HG03378 (cell line): ENCODE data around the gene UPK1A.

ENCODE experiments used
- ATAC-seq: cut with Tn5 transposase; IDR thresholded peaks from one replicate; pipeline ENCODE4 v1.9.1; 2021; ENCODE audit warnings: mild to moderate bottlenecking, moderate library complexity; ENCODE audit not compliant: unreplicated experiment

Gene UPK1A

GRCh38 chr19:35666251-35666913 lies at the start of gene UPK1A:
Gene UPK1A, plus strand, starts transcription at chr19:35666517. Its CDS starts 296 bp downstream, at chr19:35666813.
- ATAC-seq, result no peak

GRCh38 chr19:35618857-35619256 lies 47.5 kb upstream of the UPK1A start:
- no peak for ATAC-seq

- ATAC-seq, result no peak
These were observed 46.9 kb upstream of the UPK1A start for GRCh38 chr19:35619290-35619923.

GRCh38 chr19:35620001-35620400 lies 46.3 kb upstream of the UPK1A start:
- ATAC-seq, result no peak

GRCh38 chr19:35621708-35622107 lies 44.6 kb upstream of the UPK1A start:
- ATAC-seq, result no peak

GRCh38 chr19:35622750-35623149 lies 43.6 kb upstream of the UPK1A start:
- ATAC-seq, result no peak

GRCh38 chr19:35623327-35624010 lies 42.8 kb upstream of the UPK1A start:
- ATAC-seq, result no peak

GRCh38 chr19:35628264-35628564 lies 38.1 kb upstream of the UPK1A start:
- ATAC-seq, result no peak

GRCh38 chr19:35628565-35629331 lies 37.6 kb upstream of the UPK1A start, which contains the start of gene RBM42:
Gene RBM42, plus strand, starts transcription at chr19:35629036. Its CDS starts 118 bp downstream, at chr19:35629154.
- peak; percentile 91 for ATAC-seq

GRCh38 chr19:35629332-35629633 lies 37.0 kb upstream of the UPK1A start:
- no peak for ATAC-seq

- no peak for ATAC-seq
These were observed 32.4 kb upstream of the UPK1A start for GRCh38 chr19:35633727-35634440.

- no peak for ATAC-seq
These were observed 29.7 kb upstream of the UPK1A start for GRCh38 chr19:35636651-35637050.

- ATAC-seq, result no peak
These were observed 29.2 kb upstream of the UPK1A start for GRCh38 chr19:35637165-35637564.

GRCh38 chr19:35639321-35639639 lies 27.0 kb upstream of the UPK1A start:
- no peak for ATAC-seq

- no peak for ATAC-seq
These were observed 26.5 kb upstream of the UPK1A start for GRCh38 chr19:35639863-35640262.

GRCh38 chr19:35641515-35642151 lies 24.7 kb upstream of the UPK1A start, which contains the start of gene ETV2:
Gene ETV2, plus strand, starts transcription at chr19:35641745. Its CDS starts 716 bp downstream, at chr19:35642461.
- ATAC-seq, result no peak

GRCh38 chr19:35642312-35642711 lies 24.0 kb upstream of the UPK1A start:
- ATAC-seq, result no peak

- no peak for ATAC-seq
These were observed 23.5 kb upstream of the UPK1A start for GRCh38 chr19:35642798-35643254.

GRCh38 chr19:35643255-35644205 lies 22.8 kb upstream of the UPK1A start:
- ATAC-seq, result no peak
